ENCODE measurements around the gene ATG2B.
"Not testable (repeated sequence)": the region's sequence is repeated elsewhere in the genome, so short reads cannot be mapped to it uniquely, and the experiment has no call there.

The ATG2B gene

GRCh38 chr14:96251656-96252155 lies 111.4 kb downstream of the ATG2B start:
- Histone ChIP-seq H3K27me3 (replicated peaks in 2 of 5; ENCODE audit: control insufficient read depth in 4 of 5, insufficient read depth in 5 of 5, low read length in 4 of 5) (peaks cover 0 to 21% (median 7%) of the 10 kb centered on the region in 5 experiments), H3K27ac (ENCODE audit: insufficient read depth in 1 of 2, low read depth in 1 of 2, low read length in 2 of 2, poor library complexity in 1 of 2, severe bottlenecking in 2 of 2) (no peak overlapping the region), H3K36me3 (ENCODE audit: control insufficient read depth in 4 of 4, insufficient read depth in 4 of 4, low read length in 3 of 4) (no peaks in the 10 kb centered on the region), H3K4me1 (ENCODE audit: control extremely low read depth in 1 of 4, control insufficient read depth in 4 of 4, insufficient read depth in 4 of 4, low read length in 3 of 4) (no peaks in the 10 kb centered on the region), H3K9me3 (ENCODE audit: control extremely low read depth in 1 of 5, control insufficient read depth in 4 of 5, insufficient read depth in 2 of 5, low read depth in 1 of 5, low read length in 4 of 5) (no peaks in the 10 kb centered on the region), H3K4me3 (ENCODE audit: control insufficient read depth in 1 of 7, extremely low read depth in 1 of 7, insufficient read depth in 4 of 7, low read depth in 2 of 7, low read length in 6 of 7) (no peak overlapping the region)
- DNase-seq: no peak
- ChIA-PET POLR2A (no interaction called here), CTCF (no interaction called here)
- 95% methylated on average over 2 of the region's 4 CpGs for WGBS (ENCODE audit: insufficient coverage)

GRCh38 chr14:96250485-96250884 lies 112.7 kb downstream of the ATG2B start:
- Histone ChIP-seq H3K36me3 (ENCODE audit: control insufficient read depth in 4 of 4, insufficient read depth in 4 of 4, low read length in 3 of 4) (no peaks in the 10 kb centered on the region), H3K27me3 (replicated peaks in 2 of 5; ENCODE audit: control insufficient read depth in 4 of 5, insufficient read depth in 5 of 5, low read length in 4 of 5) (peaks cover 0 to 9% (median 3%) of the 10 kb centered on the region in 5 experiments), H3K4me1 (ENCODE audit: control extremely low read depth in 1 of 4, control insufficient read depth in 4 of 4, insufficient read depth in 4 of 4, low read length in 3 of 4) (no peaks in the 10 kb centered on the region), H3K27ac (ENCODE audit: insufficient read depth in 1 of 2, low read depth in 1 of 2, low read length in 2 of 2, poor library complexity in 1 of 2, severe bottlenecking in 2 of 2) (no peak overlapping the region), H3K9me3 (ENCODE audit: control extremely low read depth in 1 of 5, control insufficient read depth in 4 of 5, insufficient read depth in 2 of 5, low read depth in 1 of 5, low read length in 4 of 5) (no peaks in the 10 kb centered on the region), H3K4me3 (ENCODE audit: control insufficient read depth in 1 of 7, extremely low read depth in 1 of 7, insufficient read depth in 4 of 7, low read depth in 2 of 7, low read length in 6 of 7) (no peak overlapping the region)
- CTCF ChIA-PET: no interaction called here
- POLR2A ChIA-PET: interaction anchor here (0.6 kb wide), 1 partner anchor 183 kb away, joined by 10 read pairs; no protein-coding TSS in a partner anchor
- WGBS (ENCODE audit: insufficient coverage): 67% methylated on average over 3 of the region's 3 CpGs
- no peak for DNase-seq

GRCh38 chr14:96249029-96249428 lies 114.1 kb downstream of the ATG2B start:
- ChIA-PET CTCF (no interaction called here), POLR2A (no interaction called here)
- peak in 2 of 3 donors; percentile 19 to 36 for DNase-seq
- WGBS (ENCODE audit: insufficient coverage): 41% methylated on average over 5 of the region's 5 CpGs
- Histone ChIP-seq H3K4me1 (ENCODE audit: control extremely low read depth in 1 of 4, control insufficient read depth in 4 of 4, insufficient read depth in 4 of 4, low read length in 3 of 4) (no peaks in the 10 kb centered on the region), H3K36me3 (ENCODE audit: control insufficient read depth in 4 of 4, insufficient read depth in 4 of 4, low read length in 3 of 4) (no peaks in the 10 kb centered on the region), H3K4me3 (ENCODE audit: control insufficient read depth in 1 of 7, extremely low read depth in 1 of 7, insufficient read depth in 4 of 7, low read depth in 2 of 7, low read length in 6 of 7) (no peak overlapping the region), H3K9me3 (ENCODE audit: control extremely low read depth in 1 of 5, control insufficient read depth in 4 of 5, insufficient read depth in 2 of 5, low read depth in 1 of 5, low read length in 4 of 5) (peaks cover 0 to 3% (median 0%) of the 10 kb centered on the region in 5 experiments), H3K27me3 (replicated peaks in 2 of 5; ENCODE audit: control insufficient read depth in 4 of 5, insufficient read depth in 5 of 5, low read length in 4 of 5) (peaks cover 0 to 6% (median 0%) of the 10 kb centered on the region in 5 experiments), H3K27ac (ENCODE audit: insufficient read depth in 1 of 2, low read depth in 1 of 2, low read length in 2 of 2, poor library complexity in 1 of 2, severe bottlenecking in 2 of 2) (no peak overlapping the region)

GRCh38 chr14:96247031-96247430 lies 116.1 kb downstream of the ATG2B start:
- Histone ChIP-seq H3K27me3 (replicated peaks in 2 of 5; ENCODE audit: control insufficient read depth in 4 of 5, insufficient read depth in 5 of 5, low read length in 4 of 5) (no peaks in the 10 kb centered on the region), H3K36me3 (ENCODE audit: control insufficient read depth in 4 of 4, insufficient read depth in 4 of 4, low read length in 3 of 4) (no peaks in the 10 kb centered on the region), H3K27ac (ENCODE audit: insufficient read depth in 1 of 2, low read depth in 1 of 2, low read length in 2 of 2, poor library complexity in 1 of 2, severe bottlenecking in 2 of 2) (no peak overlapping the region), H3K4me1 (ENCODE audit: control extremely low read depth in 1 of 4, control insufficient read depth in 4 of 4, insufficient read depth in 4 of 4, low read length in 3 of 4) (no peaks in the 10 kb centered on the region), H3K4me3 (ENCODE audit: control insufficient read depth in 1 of 7, extremely low read depth in 1 of 7, insufficient read depth in 4 of 7, low read depth in 2 of 7, low read length in 6 of 7) (no peak overlapping the region), H3K9me3 (ENCODE audit: control extremely low read depth in 1 of 5, control insufficient read depth in 4 of 5, insufficient read depth in 2 of 5, low read depth in 1 of 5, low read length in 4 of 5) (peaks cover 0 to 3% (median 0%) of the 10 kb centered on the region in 5 experiments)
- POLR2A ChIA-PET: no interaction called here
- no peak for DNase-seq
- CTCF ChIA-PET: no interaction called here
- WGBS (ENCODE audit: insufficient coverage): 98% methylated on average over 6 of the region's 6 CpGs

- Histone ChIP-seq H3K27me3 (replicated peaks in 2 of 5; ENCODE audit: control insufficient read depth in 4 of 5, insufficient read depth in 5 of 5, low read length in 4 of 5) (peaks cover 0 to 2% (median 0%) of the 10 kb centered on the region in 5 experiments), H3K4me1 (ENCODE audit: control extremely low read depth in 1 of 4, control insufficient read depth in 4 of 4, insufficient read depth in 4 of 4, low read length in 3 of 4) (no peaks in the 10 kb centered on the region), H3K4me3 (ENCODE audit: control insufficient read depth in 1 of 7, extremely low read depth in 1 of 7, insufficient read depth in 4 of 7, low read depth in 2 of 7, low read length in 6 of 7) (no peak overlapping the region), H3K27ac (ENCODE audit: insufficient read depth in 1 of 2, low read depth in 1 of 2, low read length in 2 of 2, poor library complexity in 1 of 2, severe bottlenecking in 2 of 2) (no peak overlapping the region), H3K36me3 (ENCODE audit: control insufficient read depth in 4 of 4, insufficient read depth in 4 of 4, low read length in 3 of 4) (no peaks in the 10 kb centered on the region), H3K9me3 (ENCODE audit: control extremely low read depth in 1 of 5, control insufficient read depth in 4 of 5, insufficient read depth in 2 of 5, low read depth in 1 of 5, low read length in 4 of 5) (peaks cover 0 to 3% (median 0%) of the 10 kb centered on the region in 5 experiments)
- ChIA-PET POLR2A (no interaction called here), CTCF (no interaction called here)
- DNase-seq: no peak
- no CpG with 5 or more reads among the region's 1 CpG for WGBS (ENCODE audit: insufficient coverage)
These were observed 116.6 kb downstream of the ATG2B start for GRCh38 chr14:96246539-96246847.

GRCh38 chr14:96245710-96246538 lies 117.2 kb downstream of the ATG2B start:
- no peaks in the 10 kb centered on the region for H3K36me3 ChIP-seq (ENCODE audit: control insufficient read depth in 4 of 4, insufficient read depth in 4 of 4, low read length in 3 of 4)
- ChIA-PET POLR2A (no interaction called here), CTCF (no interaction called here)
- 81% methylated on average over 2 of the region's 3 CpGs for WGBS (ENCODE audit: insufficient coverage)
- H3K4me3 ChIP-seq (ENCODE audit: control insufficient read depth in 1 of 7, extremely low read depth in 1 of 7, insufficient read depth in 4 of 7, low read depth in 2 of 7, low read length in 6 of 7): no peak overlapping the region
- DNase-seq: no peak
- peaks cover 0 to 2% (median 0%) of the 10 kb centered on the region in 5 experiments for H3K27me3 ChIP-seq (replicated peaks in 2 of 5; ENCODE audit: control insufficient read depth in 4 of 5, insufficient read depth in 5 of 5, low read length in 4 of 5)
- no peak overlapping the region for H3K27ac ChIP-seq (ENCODE audit: insufficient read depth in 1 of 2, low read depth in 1 of 2, low read length in 2 of 2, poor library complexity in 1 of 2, severe bottlenecking in 2 of 2)
- H3K9me3 ChIP-seq (ENCODE audit: control extremely low read depth in 1 of 5, control insufficient read depth in 4 of 5, insufficient read depth in 2 of 5, low read depth in 1 of 5, low read length in 4 of 5): peaks cover 0 to 3% (median 0%) of the 10 kb centered on the region in 5 experiments
- no peaks in the 10 kb centered on the region for H3K4me1 ChIP-seq (ENCODE audit: control extremely low read depth in 1 of 4, control insufficient read depth in 4 of 4, insufficient read depth in 4 of 4, low read length in 3 of 4)

GRCh38 chr14:96245074-96245473 lies 118.1 kb downstream of the ATG2B start:
- H3K27ac ChIP-seq (ENCODE audit: insufficient read depth in 1 of 2, low read depth in 1 of 2, low read length in 2 of 2, poor library complexity in 1 of 2, severe bottlenecking in 2 of 2); POLR2A ChIA-PET; H3K27me3 ChIP-seq (replicated peaks in 2 of 5; ENCODE audit: control insufficient read depth in 4 of 5, insufficient read depth in 5 of 5, low read length in 4 of 5); H3K9me3 ChIP-seq (ENCODE audit: control extremely low read depth in 1 of 5, control insufficient read depth in 4 of 5, insufficient read depth in 2 of 5, low read depth in 1 of 5, low read length in 4 of 5); H3K4me3 ChIP-seq (ENCODE audit: control insufficient read depth in 1 of 7, extremely low read depth in 1 of 7, insufficient read depth in 4 of 7, low read depth in 2 of 7, low read length in 6 of 7); DNase-seq; H3K4me1 ChIP-seq (ENCODE audit: control extremely low read depth in 1 of 4, control insufficient read depth in 4 of 4, insufficient read depth in 4 of 4, low read length in 3 of 4); H3K36me3 ChIP-seq (ENCODE audit: control insufficient read depth in 4 of 4, insufficient read depth in 4 of 4, low read length in 3 of 4); CTCF ChIA-PET: not testable (repeated sequence)
- 93% methylated on average over 2 of the region's 3 CpGs for WGBS (ENCODE audit: insufficient coverage)

All from common myeloid progenitor, CD34-positive (primary cell).